Femur (tissue), 1 donor: ENCODE data around the gene PRPF19.
"Not testable (repeated sequence)": the region's sequence is repeated elsewhere in the genome, so short reads cannot be mapped to it uniquely, and the experiment has no call there.

Experiments
- DNase-seq: peaks from one replicate; pipeline ENCODE4 v3.0.0-alpha.2; 2017

The PRPF19 gene

DNA sequence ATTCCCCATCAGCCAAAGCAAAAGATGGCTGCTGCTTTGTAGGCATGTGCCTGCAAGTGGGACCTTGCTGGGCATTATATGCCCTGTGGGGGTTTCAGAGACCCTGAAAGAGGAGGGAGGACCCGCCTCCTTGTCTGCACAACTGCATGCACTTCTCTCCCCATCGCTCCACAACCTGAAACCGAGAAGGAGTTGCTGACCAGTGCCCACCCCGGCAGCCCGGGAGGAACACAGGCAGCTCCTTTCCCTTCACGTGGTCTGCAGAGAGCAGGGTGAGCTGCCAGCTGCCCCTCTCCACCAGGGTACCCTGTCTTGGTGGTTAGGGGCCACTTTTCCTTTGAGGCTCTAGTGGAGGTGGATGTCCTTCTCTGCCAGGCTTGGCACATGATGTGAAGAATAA, 16.5 kb upstream of the PRPF19 start:
- no peak for DNase-seq

DNA sequence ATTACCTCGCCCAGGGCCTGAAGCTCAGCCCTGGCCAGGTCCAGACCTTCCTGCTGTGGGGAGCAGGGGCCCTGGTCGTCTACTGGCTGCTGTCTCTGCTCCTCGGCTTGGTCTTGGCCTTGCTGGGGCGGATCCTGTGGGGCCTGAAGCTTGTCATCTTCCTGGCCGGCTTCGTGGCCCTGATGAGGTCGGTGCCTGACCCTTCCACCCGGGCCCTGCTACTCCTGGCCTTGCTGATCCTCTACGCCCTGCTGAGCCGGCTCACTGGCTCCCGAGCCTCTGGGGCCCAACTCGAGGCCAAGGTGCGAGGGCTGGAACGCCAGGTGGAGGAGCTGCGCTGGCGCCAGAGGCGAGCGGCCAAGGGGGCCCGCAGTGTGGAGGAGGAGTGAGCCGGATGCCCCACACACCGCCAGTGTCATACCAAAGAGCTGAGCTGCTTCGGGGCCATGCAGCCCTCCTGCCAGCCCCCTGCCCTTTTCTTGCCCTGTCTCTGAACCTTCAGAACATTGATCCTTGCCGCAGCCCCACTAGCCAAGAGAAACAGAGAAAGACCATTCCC, 15.5 kb upstream of the PRPF19 start:
- DNase-seq = no peak

DNA sequence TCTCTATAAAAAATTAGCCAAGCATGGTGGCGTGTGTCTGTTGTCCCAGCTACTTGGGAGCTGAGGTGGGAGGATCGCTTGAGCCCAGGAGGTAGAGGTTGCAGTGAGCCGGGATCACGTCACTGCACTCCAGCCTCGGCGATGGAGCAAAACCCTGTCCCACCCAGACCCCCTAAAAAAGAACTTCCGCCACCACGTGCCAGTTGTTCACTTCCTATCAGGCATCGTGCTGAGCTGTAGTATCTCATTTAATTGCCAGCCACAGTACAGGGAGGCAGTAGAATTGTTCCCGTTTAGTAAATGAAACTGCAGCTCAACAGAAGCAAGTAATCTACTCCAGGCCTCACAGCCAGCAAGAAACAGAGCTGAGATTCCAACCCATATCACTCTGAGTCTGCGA, 14.9 kb upstream of the PRPF19 start:
- no peak for DNase-seq

DNA sequence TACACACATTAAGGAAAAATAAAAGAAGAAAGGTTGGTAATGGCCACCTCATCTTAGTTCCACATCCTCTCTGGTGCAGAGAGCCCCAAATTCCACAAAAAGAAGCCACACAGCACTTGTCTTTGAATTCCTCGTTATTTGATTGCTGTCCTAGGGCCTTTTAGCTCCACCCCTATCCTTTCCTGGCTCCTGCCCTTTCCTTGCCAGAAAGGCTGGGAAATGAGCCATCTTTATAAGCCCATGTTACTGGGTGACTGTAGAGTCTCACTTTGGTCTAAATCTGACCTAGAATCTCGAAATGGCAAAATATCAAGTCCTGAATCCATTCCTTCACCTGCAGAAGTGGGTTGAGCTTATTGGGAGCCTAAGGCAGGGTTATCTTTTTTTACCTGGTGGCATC, 13.6 kb upstream of the PRPF19 start:
- DNase-seq = no peak

GRCh38 chr11:60919320-60919719, 12.9 kb upstream of the PRPF19 start:
- no peak for DNase-seq

DNA sequence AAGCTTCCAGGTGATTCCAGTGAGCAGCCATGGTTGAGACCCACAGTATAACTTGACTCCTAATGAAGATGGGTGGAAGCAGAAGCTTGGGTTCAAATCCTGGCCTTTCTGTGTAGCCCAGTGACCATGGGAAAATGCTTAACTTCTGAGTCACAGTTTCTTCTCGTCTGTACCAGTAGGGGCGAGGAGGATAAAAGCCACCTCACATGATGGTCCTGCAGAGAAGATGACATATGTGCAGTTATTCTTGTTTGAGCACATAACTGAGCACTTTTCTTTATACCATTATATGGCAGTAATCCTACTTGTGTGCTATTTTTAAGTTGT, 12.5 kb upstream of the PRPF19 start:
- DNase-seq = no peak

- DNase-seq = no peak
Measured at GRCh38 chr11:60918251-60918938, 12.0 kb upstream of the PRPF19 start.

- no peak for DNase-seq
Measured at GRCh38 chr11:60917267-60917666, 10.9 kb upstream of the PRPF19 start.

- DNase-seq = no peak
Measured at GRCh38 chr11:60916669-60917206, 10.4 kb upstream of the PRPF19 start.

GRCh38 chr11:60915248-60915914, 9.0 kb upstream of the PRPF19 start:
- DNase-seq = peak; percentile 59

DNA sequence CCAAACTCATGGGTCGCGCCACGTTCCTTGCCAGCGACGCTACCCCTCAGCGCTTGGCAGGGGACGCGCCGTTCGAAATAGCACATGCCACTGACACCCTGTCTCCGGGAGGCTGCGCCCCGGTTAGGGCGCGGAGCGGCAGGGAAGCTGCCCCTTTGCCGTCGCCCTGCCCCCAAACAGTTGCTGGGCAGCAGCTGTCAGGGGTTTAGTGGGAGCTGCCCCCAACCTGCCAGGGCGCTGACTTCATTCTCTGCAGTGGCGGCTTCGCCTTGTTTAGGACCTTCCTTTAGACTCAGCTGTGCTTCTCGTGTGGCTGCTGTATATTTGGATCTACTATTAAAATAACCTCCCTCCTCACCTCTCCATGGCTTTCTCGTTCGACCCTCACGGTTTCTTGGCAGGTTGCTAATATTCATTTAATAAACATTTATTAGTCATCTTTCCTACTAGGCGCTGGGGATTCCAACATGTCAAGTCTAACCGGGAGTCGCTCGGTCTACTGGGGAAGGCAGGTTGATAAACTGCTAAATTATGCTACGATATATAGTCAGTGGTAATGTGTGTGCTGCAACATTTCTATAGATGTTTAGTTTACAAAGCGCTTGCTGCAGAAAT, 8.4 kb upstream of the PRPF19 start:
- peak; percentile 76 for DNase-seq

GRCh38 chr11:60913793-60914632, 7.6 kb upstream of the PRPF19 start, which contains the start of gene TMEM109:
TMEM109 (plus strand) TSS chr11:60914158; CDS start chr11:60919694, 5,536 bp downstream.
- peak; percentile 93 for DNase-seq

DNA sequence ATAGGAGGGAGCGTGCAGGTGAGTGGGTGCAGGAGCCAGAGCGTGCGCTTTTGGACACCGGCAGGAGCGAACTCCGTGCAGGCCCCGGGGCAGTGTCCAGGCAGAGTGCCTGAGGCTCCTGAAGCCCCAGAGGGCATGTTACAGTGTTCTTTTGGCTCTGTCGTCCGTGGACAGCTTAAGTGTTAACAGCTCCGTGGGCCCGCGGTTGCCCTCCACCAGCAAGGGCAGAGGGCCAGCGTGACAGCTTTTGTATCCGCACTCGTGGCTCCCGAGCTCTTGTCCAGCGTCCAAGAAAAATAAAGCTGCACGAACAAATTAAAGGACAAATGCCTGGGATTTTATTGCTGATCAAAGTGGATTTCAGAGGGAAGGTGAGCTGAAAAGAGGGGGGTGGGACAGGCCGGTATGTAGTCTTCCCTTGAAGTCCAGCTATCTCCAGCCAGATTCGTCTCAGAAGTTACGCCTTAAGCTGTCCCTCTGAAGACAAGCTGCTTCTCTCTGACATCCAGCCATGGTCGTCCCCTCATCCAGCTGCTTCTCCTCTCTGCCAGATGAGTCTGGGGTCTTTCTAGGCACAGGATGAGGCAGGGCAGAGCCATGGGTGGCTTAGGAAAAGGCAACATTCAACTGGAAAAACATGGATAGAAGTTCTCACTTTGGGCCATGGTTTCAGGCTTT, 6.6 kb upstream of the PRPF19 start:
- DNase-seq = no peak

- no peak for DNase-seq
Measured at GRCh38 chr11:60912223-60912850, 6.0 kb upstream of the PRPF19 start.

DNA sequence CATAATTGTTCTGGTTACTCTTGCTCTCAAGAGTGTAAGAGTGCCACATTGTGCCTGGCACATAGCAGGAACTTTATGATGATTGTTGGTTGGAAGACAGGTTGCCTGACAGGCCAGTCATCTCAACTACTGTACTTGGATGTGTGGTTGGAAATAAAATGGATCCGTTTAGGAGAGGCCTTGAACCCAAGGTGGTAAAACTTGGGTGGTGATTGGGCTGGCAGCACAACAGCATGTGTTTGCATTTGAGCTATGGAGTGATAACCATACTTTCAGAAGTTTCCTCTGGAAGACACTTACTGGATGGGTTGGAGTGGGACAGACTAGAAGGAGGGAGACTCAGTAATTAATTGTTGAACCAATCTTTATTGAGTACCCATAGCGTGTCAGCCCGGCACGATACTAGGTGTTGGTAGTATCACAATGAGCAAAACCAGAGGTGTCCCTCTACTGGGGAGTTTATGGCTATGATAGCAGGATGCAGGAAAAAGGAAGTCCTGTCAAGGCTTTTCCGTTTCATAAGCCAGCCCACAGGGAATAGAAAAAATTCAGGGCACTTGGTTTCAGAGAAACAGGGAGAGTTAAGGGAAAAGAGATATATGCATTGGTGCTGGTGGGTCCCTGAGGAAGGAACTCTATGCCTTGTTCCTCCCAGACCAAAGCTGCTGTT, 4.5 kb upstream of the PRPF19 start:
- DNase-seq = no peak

- no peak for DNase-seq
Measured at GRCh38 chr11:60910281-60910687, 3.9 kb upstream of the PRPF19 start.

DNA sequence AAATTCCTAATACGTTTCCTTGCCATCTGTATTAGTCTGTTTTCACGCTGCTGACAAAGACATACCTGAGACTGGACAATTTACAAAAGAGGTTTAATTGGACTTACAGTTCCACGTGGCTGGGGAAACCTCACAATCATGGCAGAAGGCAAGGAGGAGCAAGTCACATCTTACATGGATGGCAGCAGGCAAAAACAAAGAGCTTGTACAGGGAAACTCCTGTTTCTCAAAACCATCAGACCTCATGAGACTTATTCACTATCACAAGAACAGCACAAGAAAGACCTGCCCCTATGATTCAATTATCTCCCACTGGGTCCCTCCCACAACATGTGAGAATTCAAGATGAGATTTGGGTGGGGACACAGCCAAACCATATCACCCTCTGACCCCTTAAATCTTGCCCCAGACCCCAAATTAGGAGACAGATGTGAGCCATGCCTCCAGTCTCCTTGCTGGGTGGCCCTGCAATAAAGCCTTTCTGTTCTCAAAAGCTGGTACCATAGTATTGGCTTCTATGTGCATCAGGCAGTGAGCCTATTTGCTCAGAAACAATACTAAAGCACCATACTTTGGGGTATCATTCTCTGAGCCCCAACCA, 3.4 kb upstream of the PRPF19 start:
- not testable (repeated sequence) for DNase-seq

- no peak for DNase-seq
Measured at GRCh38 chr11:60908803-60909202, 2.4 kb upstream of the PRPF19 start.

DNA sequence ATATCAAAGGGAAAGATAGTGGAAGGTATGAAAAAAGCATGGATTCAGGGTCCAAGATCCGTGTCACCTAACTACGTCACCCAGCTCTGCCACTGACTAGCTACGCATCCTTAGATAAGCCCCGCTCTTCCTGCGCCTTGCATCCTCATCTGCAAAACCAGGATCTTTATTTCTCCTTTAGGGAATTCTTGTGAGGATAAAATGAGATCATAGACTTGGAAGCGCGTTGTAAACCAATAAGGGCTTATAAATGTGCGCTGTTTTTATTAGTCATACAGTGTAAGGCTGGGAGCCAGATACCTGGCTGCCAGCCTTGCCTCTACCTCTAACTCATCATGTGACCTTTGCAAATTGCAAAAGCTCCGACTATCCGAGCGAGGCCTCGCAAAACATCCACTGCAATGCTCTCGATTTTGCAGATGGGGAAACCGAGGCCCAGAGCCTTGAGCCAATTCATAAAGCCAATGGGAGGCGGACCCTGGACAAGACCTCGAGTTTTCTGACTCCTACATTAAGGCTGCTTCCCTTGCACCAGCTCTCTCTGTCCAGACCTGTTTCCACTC, 753 bp downstream of the PRPF19 start:
- no peak for DNase-seq

DNA sequence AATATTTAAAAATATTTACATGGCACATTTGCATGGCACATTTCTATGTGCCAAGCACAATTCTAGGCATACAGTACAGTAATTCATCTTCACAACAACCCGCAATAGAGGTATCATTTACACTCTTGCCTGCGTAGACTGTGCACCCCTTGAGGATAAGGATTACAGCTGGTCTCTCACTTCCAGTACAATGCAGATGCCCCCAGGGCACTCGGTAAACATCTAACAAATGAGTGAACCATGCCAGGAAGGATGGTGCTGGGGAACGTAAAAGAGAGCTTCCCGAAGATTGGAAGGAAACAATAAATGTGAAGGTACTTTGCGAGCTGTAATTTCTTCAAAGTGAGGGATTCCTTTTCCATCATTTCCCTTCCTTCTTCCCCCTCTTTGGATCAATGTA, 1.3 kb downstream of the PRPF19 start:
- no peak for DNase-seq
